BE2C (cell line): ENCODE measurements around the gene KIFC3.
"Not testable (repeated sequence)": the region's sequence is repeated elsewhere in the genome, so short reads cannot be mapped to it uniquely, and the experiment has no call there.

ENCODE experiments used
- DNase-seq: peaks from one replicate; pipeline ENCODE4 v3.0.0-alpha.2; 2020
- H3K27me3 ChIP-seq: fragments of 250-450 bp; sonication (Bioruptor Pico); 2 replicates; pipeline ENCODE4 v1.5.1; 2020; ENCODE audit warnings: mild to moderate bottlenecking
- H3K36me3 ChIP-seq: fragments of 250-450 bp; sonication (Bioruptor Pico); 2 replicates; pipeline ENCODE4 v1.5.1; 2020; ENCODE audit warnings: mild to moderate bottlenecking
- H3K4me1 ChIP-seq: fragments of 250-450 bp; sonication (Bioruptor Pico); 2 replicates; pipeline ENCODE4 v1.5.1; 2020
- H3K4me3 ChIP-seq: 2 replicates; pipeline ENCODE4 v1.5.1; 2011; ENCODE audit warnings: low read depth, low read length
- H3K9me3 ChIP-seq: fragments of 250-450 bp; sonication (Bioruptor Pico); 2 replicates; pipeline ENCODE4 v1.5.1; 2020
- TF ChIP-seq, protein P1 (sequence below): IDR thresholded peaks from 2 replicates; pipeline ENCODE4 v1.5.1; 2012; ENCODE audit warnings: mild to moderate bottlenecking, low read depth, low read length

The KIFC3 gene

DNA sequence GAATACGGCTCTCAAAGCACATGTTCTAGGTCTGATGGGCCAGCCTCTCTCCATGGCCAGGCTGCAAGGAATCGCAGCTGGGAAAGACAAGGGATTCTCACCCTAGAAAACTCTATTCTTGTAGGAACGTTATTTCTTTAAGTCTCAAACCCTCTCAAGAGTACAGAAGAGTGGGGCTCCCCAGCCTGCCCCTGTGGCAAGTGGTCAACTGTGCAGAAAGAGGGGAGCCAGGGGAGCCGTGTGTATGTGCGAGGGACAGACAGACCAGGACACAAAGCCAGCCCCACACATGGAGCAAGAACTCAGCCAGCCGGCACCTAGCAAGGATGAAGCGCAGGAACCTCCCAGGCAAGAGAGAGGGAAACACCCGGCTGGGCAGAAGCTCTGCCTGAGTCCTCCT, 16.4 kb downstream of the KIFC3 start:
- H3K9me3 ChIP-seq, result no peaks in the 10 kb centered on the region
- H3K36me3 ChIP-seq, result no peaks in the 10 kb centered on the region
- no peak overlapping the region for H3K4me3 ChIP-seq
- DNase-seq, result no peak
- H3K4me1 ChIP-seq, result 0 out of 2 replicates have a peak, but pooled peaks cover 3% of the 10 kb centered on the region
- TF ChIP-seq, protein P1, sequence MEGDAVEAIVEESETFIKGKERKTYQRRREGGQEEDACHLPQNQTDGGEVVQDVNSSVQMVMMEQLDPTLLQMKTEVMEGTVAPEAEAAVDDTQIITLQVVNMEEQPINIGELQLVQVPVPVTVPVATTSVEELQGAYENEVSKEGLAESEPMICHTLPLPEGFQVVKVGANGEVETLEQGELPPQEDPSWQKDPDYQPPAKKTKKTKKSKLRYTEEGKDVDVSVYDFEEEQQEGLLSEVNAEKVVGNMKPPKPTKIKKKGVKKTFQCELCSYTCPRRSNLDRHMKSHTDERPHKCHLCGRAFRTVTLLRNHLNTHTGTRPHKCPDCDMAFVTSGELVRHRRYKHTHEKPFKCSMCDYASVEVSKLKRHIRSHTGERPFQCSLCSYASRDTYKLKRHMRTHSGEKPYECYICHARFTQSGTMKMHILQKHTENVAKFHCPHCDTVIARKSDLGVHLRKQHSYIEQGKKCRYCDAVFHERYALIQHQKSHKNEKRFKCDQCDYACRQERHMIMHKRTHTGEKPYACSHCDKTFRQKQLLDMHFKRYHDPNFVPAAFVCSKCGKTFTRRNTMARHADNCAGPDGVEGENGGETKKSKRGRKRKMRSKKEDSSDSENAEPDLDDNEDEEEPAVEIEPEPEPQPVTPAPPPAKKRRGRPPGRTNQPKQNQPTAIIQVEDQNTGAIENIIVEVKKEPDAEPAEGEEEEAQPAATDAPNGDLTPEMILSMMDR, result no peak
- H3K27me3 ChIP-seq, result no peaks in the 10 kb centered on the region

DNA sequence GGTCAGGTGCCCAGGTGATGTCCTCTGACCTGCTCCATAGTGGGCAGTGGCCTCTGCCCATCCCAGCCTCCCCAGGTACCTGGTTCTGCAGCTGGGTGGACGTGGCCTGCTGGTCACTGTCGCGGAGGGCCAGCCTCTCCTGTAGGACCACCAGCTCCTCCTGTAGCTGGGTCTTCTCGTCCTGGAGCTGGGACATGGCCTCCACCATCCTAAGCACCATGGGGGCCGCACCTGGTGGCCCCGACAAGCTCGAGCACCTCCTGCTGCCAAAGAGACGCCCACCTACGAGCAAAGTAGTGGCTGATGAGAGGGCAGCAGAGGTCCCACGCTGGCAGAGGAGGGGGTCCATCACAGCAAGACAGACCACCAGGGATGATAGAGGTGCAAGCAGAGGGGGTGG, 16.9 kb downstream of the KIFC3 start:
- H3K27me3 ChIP-seq, result no peaks in the 10 kb centered on the region
- no peak for DNase-seq
- no peaks in the 10 kb centered on the region for H3K36me3 ChIP-seq
- TF ChIP-seq, protein P1, result no peak
- H3K4me3 ChIP-seq, result no peak overlapping the region
- 0 out of 2 replicates have a peak, but pooled peaks cover 3% of the 10 kb centered on the region for H3K4me1 ChIP-seq
- no peaks in the 10 kb centered on the region for H3K9me3 ChIP-seq

DNA sequence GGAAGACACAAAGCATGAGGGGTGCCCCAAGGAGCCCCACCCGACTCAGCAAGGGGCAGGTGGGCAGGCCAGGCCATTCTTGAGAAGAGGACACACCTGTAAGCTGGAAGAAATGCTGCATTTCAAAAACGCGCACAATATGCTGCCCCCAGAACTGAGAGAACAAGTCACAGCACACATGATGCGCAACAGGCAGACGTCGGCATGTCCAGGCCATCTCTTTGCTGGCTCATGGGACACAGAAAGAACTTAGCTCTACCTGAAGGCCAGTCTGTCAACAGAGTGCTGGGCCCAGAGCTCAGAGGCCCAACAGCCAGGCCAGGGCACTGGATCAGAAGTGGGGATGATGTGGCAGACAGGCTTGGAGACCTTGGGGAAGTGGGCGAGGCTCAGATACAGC, 18.0 kb downstream of the KIFC3 start:
- Histone ChIP-seq H3K4me1 (0 out of 2 replicates have a peak, but pooled peaks cover 3% of the 10 kb centered on the region), H3K36me3 (no peaks in the 10 kb centered on the region), H3K4me3 (no peak overlapping the region), H3K27me3 (no peaks in the 10 kb centered on the region), H3K9me3 (no peaks in the 10 kb centered on the region)
- no peak for DNase-seq
- TF ChIP-seq, protein P1, result no peak

DNA sequence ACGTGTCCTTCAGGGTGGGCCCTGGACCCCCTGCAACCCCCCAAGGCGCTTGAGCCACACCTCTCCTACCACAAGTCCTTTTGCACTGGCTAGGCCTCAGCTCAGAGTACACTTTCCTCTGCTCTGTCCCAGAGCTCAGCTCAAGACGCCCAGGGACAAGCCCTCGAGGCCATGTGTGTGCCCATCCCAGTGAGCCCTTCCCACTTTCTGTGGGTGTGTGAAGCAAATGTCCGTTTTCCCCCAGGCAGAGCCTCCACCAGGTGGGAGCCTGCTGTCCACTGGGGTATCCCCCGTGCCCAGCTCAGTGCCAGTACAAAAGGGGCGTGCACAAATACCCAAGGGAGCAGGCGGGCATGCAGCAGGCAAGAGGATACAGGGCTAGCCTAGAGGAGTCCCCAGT, 18.4 kb downstream of the KIFC3 start:
- DNase-seq, result no peak
- H3K36me3 ChIP-seq, result no peaks in the 10 kb centered on the region
- H3K4me3 ChIP-seq, result no peak overlapping the region
- no peaks in the 10 kb centered on the region for H3K27me3 ChIP-seq
- TF ChIP-seq, protein P1, result no peak
- 0 out of 2 replicates have a peak, but pooled peaks cover 3% of the 10 kb centered on the region for H3K4me1 ChIP-seq
- no peaks in the 10 kb centered on the region for H3K9me3 ChIP-seq

DNA sequence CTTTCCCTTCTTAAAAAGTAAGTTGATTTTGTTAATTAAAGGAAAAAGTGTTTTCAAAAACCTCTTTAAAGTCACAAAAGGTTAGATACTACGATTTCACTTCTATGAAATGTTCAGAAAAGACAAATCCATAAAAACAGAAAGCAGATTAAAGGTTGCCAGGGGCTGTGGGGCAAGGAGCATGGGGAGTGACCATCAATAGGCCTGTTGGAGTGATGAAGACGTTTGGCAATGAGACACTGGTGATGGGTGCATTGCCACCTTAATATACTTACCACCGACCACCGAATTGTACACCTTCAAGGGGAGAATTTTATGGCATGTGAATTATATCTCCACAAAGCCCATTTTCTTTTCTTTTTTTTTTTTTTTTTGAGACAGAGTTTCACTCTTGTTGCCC, 19.2 kb downstream of the KIFC3 start:
- DNase-seq, result no peak
- Histone ChIP-seq H3K27me3 (no peaks in the 10 kb centered on the region), H3K36me3 (no peaks in the 10 kb centered on the region), H3K4me3 (no peak overlapping the region), H3K9me3 (no peaks in the 10 kb centered on the region), H3K4me1 (0 out of 2 replicates have a peak, but pooled peaks cover 3% of the 10 kb centered on the region)
- TF ChIP-seq, protein P1, result no peak

DNA sequence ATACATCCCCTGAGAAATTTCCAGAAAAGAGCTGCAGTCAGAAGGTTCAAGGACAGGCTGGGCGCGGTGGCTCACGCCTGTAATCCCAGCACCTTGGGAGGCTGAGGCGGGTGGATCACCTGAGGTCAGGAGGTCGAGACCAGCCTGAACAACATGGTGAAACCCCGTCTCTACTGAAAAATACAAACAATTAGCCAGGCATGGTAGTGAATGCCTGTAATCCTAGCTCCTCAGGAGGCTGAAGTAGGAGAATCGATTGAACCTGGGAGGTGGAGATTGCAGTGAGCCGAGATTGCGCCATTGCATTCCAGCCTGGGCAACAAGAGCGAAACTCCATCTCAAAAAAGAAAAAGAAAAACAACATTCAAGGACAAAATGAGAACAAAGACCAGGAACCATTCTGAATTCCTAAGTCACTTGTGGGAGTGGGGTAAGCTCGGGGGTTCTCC, 19.7 kb downstream of the KIFC3 start:
- not testable (repeated sequence) for H3K27me3 ChIP-seq, H3K9me3 ChIP-seq, H3K4me3 ChIP-seq, H3K36me3 ChIP-seq, H3K4me1 ChIP-seq, DNase-seq
